Mesodermal cell (in vitro differentiated cells): ENCODE data around the gene BLTP1.

ENCODE experiments used
- H3K27ac ChIP-seq: 2 replicates; pipeline ENCODE4 v1.7.0; 2013; ENCODE audit warnings: mild to moderate bottlenecking, low read depth, low read length, moderate library complexity; ENCODE audit not compliant: severe bottlenecking
- H3K36me3 ChIP-seq: 2 replicates; pipeline ENCODE4 v1.7.1; 2013; ENCODE audit warnings: mild to moderate bottlenecking, low read length, moderate library complexity; ENCODE audit not compliant: control insufficient read depth, insufficient read depth
- H3K4me1 ChIP-seq: one replicate; pipeline ENCODE4 v1.7.1; 2013; ENCODE audit warnings: mild to moderate bottlenecking, low read length; ENCODE audit not compliant: insufficient read depth, control insufficient read depth, poor library complexity, severe bottlenecking
- H3K4me3 ChIP-seq: 2 replicates; pipeline ENCODE4 v1.7.0; 2013; ENCODE audit warnings: low read length, control low read depth, mild to moderate bottlenecking; ENCODE audit not compliant: insufficient read depth, poor library complexity, severe bottlenecking; ENCODE audit errors: extremely low read depth
- H3K9me3 ChIP-seq: 2 replicates; pipeline ENCODE4 v1.7.1; 2013; ENCODE audit warnings: mild to moderate bottlenecking, low read length, moderate library complexity; ENCODE audit not compliant: control insufficient read depth
- WGBS, 2 experiments: methylation state at CpG; one replicate each; pipeline ENCODE4 v1.1.5; 2013; ENCODE audit warnings: missing lambda C conversion rate in 2 of 2; ENCODE audit not compliant: insufficient coverage in 2 of 2; 5-methylcytosine and 5-hydroxymethylcytosine counted together

The BLTP1 gene

DNA sequence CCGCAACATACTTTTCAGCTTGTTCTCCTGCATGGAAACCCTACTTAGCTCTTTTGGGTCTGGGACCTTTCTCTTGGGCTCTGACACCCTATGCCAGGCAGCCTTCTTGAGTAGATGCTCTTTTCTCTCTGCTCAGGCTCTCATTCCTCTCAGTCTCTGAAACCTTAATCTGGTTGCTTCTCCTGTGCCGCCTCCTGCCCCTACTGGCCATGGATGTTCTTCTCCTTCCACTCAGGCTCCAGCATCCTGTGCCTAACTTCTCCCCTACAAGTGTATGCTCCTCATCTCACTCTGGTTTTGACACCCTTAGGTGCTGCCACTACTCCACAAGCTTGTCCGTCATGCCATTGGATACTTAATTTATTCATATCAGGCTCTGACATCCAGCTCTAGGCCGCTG lies 15.2 kb downstream of the BLTP1 start:
- WGBS, 2 experiments, result 97 to 100% methylated on average over 2 to 3 of the region's 4 CpGs
- H3K36me3 ChIP-seq, result peaks cover 1% of the 10 kb centered on the region
- H3K4me3 ChIP-seq, result no peak overlapping the region
- no peaks in the 10 kb centered on the region for H3K9me3 ChIP-seq
- H3K27ac ChIP-seq, result no peak overlapping the region
- H3K4me1 ChIP-seq, result no peaks in the 10 kb centered on the region

- Histone ChIP-seq H3K9me3 (no peaks in the 10 kb centered on the region), H3K27ac (no peak overlapping the region), H3K4me1 (no peaks in the 10 kb centered on the region), H3K4me3 (no peak overlapping the region), H3K36me3 (no peaks in the 10 kb centered on the region)
- no CpG with 5 or more reads among the region's 1 CpG for WGBS, 2 experiments
These were observed 18.6 kb downstream of the BLTP1 start for GRCh38 chr4:122170775-122171174.

GRCh38 chr4:122171323-122171722 lies 19.2 kb downstream of the BLTP1 start:
- no peaks in the 10 kb centered on the region for H3K9me3 ChIP-seq
- H3K4me1 ChIP-seq, result no peaks in the 10 kb centered on the region
- no peak overlapping the region for H3K27ac ChIP-seq
- no peak overlapping the region for H3K4me3 ChIP-seq
- peaks cover 4% of the 10 kb centered on the region for H3K36me3 ChIP-seq

GRCh38 chr4:122172266-122172665 lies 20.1 kb downstream of the BLTP1 start:
- WGBS, 2 experiments, result no CpG with 5 or more reads among the region's 1 CpG

DNA sequence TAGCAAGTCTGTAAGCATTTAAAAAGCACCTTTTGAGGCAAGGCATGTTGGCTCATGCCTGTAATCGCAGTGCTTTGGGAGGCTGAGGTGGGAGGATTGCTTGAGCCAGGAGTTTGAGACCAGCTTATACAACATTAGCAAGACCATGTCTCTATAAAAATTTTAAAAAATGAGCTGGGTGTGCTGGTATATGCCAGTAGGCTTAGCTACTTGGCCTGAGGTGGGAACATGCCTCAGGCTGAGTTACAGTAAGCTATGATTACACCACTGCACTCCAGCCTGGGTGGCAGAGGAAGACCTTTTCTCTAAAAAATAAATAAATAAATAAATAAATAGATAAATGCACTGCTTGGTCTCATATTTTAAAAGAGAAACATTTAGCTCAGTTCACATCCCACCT lies 26.8 kb downstream of the BLTP1 start:
- H3K36me3 ChIP-seq, result peaks cover 42% of the 10 kb centered on the region
- no peaks in the 10 kb centered on the region for H3K4me1 ChIP-seq
- no peaks in the 10 kb centered on the region for H3K9me3 ChIP-seq
- H3K27ac ChIP-seq, result no peak overlapping the region
- H3K4me3 ChIP-seq, result no peak overlapping the region
- 100% methylated on average over 1 of the region's 1 CpG; no CpG with 5 or more reads in 1 of the 2 experiments for WGBS, 2 experiments

More at GRCh38 chr4:122172266-122172665, 20.1 kb downstream of the BLTP1 start:
- H3K4me1 ChIP-seq, result no peaks in the 10 kb centered on the region
- H3K27ac ChIP-seq, result no peak overlapping the region
- no peak overlapping the region for H3K4me3 ChIP-seq
- peaks cover 9% of the 10 kb centered on the region for H3K36me3 ChIP-seq
- no peaks in the 10 kb centered on the region for H3K9me3 ChIP-seq

DNA sequence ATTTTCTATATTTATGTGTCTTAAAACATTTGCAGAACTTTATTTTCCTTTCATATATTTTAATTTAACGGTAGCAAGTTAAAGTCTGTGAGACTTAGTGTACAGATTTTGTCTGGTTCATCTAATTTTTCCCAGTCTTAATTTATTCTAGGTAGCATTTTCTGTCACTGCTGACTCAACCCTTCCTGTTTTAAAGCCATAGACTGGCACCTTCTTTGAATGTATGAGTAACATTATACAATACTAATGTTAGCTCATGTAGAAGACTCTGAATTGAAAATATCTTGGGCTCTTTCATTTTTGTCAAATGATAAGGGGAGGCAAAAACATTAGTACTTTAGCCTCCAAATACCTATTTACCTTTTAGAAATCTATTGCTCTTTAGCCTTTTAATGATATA lies 43.6 kb downstream of the BLTP1 start:
- no CpG with 5 or more reads among the region's 1 CpG for WGBS, 2 experiments

More for the DNA sequence above, 43.6 kb downstream of the BLTP1 start:
- Histone ChIP-seq H3K36me3 (peaks cover 20% of the 10 kb centered on the region), H3K27ac (no peak overlapping the region), H3K4me3 (no peak overlapping the region), H3K4me1 (no peaks in the 10 kb centered on the region), H3K9me3 (no peaks in the 10 kb centered on the region)
